ENCODE measurements around the gene CENPT.

GRCh38 chr16:67805718-67806427 lies 41.6 kb downstream of the CENPT start:
- no peak for TF ChIP-seq EZH2phosphoT487 (conservative IDR thresholded peaks at IDR 0.05; ENCODE audit: low read length)
- TF ChIP-seq, protein P1, sequence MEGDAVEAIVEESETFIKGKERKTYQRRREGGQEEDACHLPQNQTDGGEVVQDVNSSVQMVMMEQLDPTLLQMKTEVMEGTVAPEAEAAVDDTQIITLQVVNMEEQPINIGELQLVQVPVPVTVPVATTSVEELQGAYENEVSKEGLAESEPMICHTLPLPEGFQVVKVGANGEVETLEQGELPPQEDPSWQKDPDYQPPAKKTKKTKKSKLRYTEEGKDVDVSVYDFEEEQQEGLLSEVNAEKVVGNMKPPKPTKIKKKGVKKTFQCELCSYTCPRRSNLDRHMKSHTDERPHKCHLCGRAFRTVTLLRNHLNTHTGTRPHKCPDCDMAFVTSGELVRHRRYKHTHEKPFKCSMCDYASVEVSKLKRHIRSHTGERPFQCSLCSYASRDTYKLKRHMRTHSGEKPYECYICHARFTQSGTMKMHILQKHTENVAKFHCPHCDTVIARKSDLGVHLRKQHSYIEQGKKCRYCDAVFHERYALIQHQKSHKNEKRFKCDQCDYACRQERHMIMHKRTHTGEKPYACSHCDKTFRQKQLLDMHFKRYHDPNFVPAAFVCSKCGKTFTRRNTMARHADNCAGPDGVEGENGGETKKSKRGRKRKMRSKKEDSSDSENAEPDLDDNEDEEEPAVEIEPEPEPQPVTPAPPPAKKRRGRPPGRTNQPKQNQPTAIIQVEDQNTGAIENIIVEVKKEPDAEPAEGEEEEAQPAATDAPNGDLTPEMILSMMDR (IDR thresholded peaks at IDR 0.05; ENCODE audit: insufficient read depth, low read length, poor library complexity, severe bottlenecking) = no peak
